Adrenal gland (tissue), 12 donors: ENCODE data around the gene TMEM204. TPM values are rescaled to one million over a fixed set of nuclear protein-coding genes. Genes with fewer than 3 reads are reported as not detected.
"Not testable (repeated sequence)": the region's sequence is repeated elsewhere in the genome, so short reads cannot be mapped to it uniquely, and the experiment has no call there.

Source experiments
- DNase-seq, 7 donors: peaks; one replicate each; pipeline ENCODE4 v3.0.0-alpha.2; 2019 to 2020
- H3K27ac ChIP-seq, 5 donors: fragments of 200-600 bp; sonication (generic) in 4 of 5; 1 replicate in 3 of 5; 2 replicates in 2 of 5; pipeline versions ENCODE4 v1.5.1 to v1.8.0; 2016 to 2020; ENCODE audit warnings: mild to moderate bottlenecking in 1 of 5
- H3K27me3 ChIP-seq: fragments of 200-600 bp; 2 replicates; pipeline ENCODE4 v1.8.0; 2021
- H3K36me3 ChIP-seq, 2 donors: fragments of 200-600 bp; replicated peaks in 1 of 2; 1 replicate in 1 of 2; 2 replicates in 1 of 2; pipeline versions ENCODE4 v1.5.1 to v1.8.0; 2018 to 2022
- H3K4me1 ChIP-seq, 2 donors: fragments of 200-600 bp; replicated peaks in 1 of 2; 1 replicate in 1 of 2; 2 replicates in 1 of 2; pipeline versions ENCODE4 v1.5.1 to v1.8.0; 2018 to 2021
- H3K4me3 ChIP-seq, 4 donors: fragments of 200-600 bp; sonication (generic) in 3 of 4; one replicate each; pipeline ENCODE4 v1.5.1; 2016 to 2018
- H3K9me3 ChIP-seq, 3 donors: fragments of 200-600 bp; sonication (generic) in 1 of 3; replicated peaks in 1 of 3; 1 replicate in 2 of 3; 2 replicates in 1 of 3; pipeline versions ENCODE4 v1.5.1 to v1.8.0; 2016 to 2021
- CTCF ChIP-seq, 6 experiments: fragments of 450-650 bp in 4 of 6; fragments of 200-600 bp in 2 of 6; sonication (generic) in 1 of 6; IDR thresholded peaks; 1 replicate in 5 of 6; 2 replicates in 1 of 6; pipeline versions ENCODE4 v1.5.1 to v1.8.0; 2016 to 2021; ENCODE audit warnings: antibody characterized with exemption in 6 of 6, mild to moderate bottlenecking in 2 of 6, moderate library complexity in 1 of 6
- POLR2A ChIP-seq, 2 donors: fragments of 450-650 bp; IDR thresholded peaks; one replicate each; pipeline ENCODE4 v1.6.1; 2017; ENCODE audit warnings: antibody characterized with exemption in 2 of 2, mild to moderate bottlenecking in 2 of 2, moderate library complexity in 1 of 2
- WGBS, 4 donors: extraction: QIAGEN DNeasy Blood & Tissue Kit in 2 of 4; methylation state at CpG; one replicate each; pipeline versions ENCODE4 v1.1.5 to v1.1.7; 2013 to 2017; 5-methylcytosine and 5-hydroxymethylcytosine counted together
- intact Hi-C, 2 donors: fragments of 100-400 bp; cut with DNase I; formaldehyde crosslinking; loops; one replicate each; pipeline versions ENCODE4 v1.14.1 to v1.15.0; 2022 to 2023
- polyA plus RNA-seq, 3 donors: library from polyadenylated mRNA; stranded (reverse); fragments of 200-250 nt in 2 of 3; fragments of 350-450 nt in 1 of 3; fragmentation: Illumina TruSeq in 1 of 3; extraction: RNeasy Lipid Tissue Mini Kit (QIAGEN cat#74804) in 1 of 3; gene quantifications; one replicate each; pipeline ENCODE4 v1.2.3, GENCODE V29; 2013 to 2014
- total RNA-seq, 9 donors: library from RNA; depleted of rRNA in 4 of 9; stranded (reverse); fragments of >200 nt in 4 of 9; fragments of 120-200 nt in 1 of 9; fragmentation: NEBNext Ultra II Directional in 1 of 9; extraction: Animal tissue kit (Norgen Biotek cat#: 25700) in 1 of 9; gene quantifications; one replicate each; pipeline versions ENCODE4 v1.1.0 to v1.2.4, GENCODE V29; 2013 to 2023
- donor health status: healthy with polysubstance abuse.
- donor health status: Bipolar disorder and iron deficiency.
- donor health status: DM: yes; HTN: yes; CAD: no.
- donor health status: DM: no; HTN: no; CAD: no.
- donor health status: DM: no; HTN: no; CAD: no.
- donor health status: DM: yes; HTN: yes; CAD: no.

The TMEM204 gene
- total and polyA plus RNA-seq, 12 donors = 7.4 to 77.2 (median 26.0) TPM

GRCh38 chr16:1590366-1590765, 56.9 kb downstream of the TMEM204 start:
- peaks cover 0 to 19% of the 10 kb centered on the region in 2 donors for H3K36me3 ChIP-seq

GRCh38 chr16:1590930-1591705, 57.7 kb downstream of the TMEM204 start:
- WGBS, 4 donors = 94 to 95% (median 94%) methylated on average over 20 to 23 of the region's 23 CpGs
- no peak for TF ChIP-seq CTCF (IDR thresholded peaks at IDR 0.05)
- no peak for TF ChIP-seq POLR2A (IDR thresholded peaks at IDR 0.05)
- no peak overlapping the region for H3K27ac ChIP-seq
- no peaks in the 10 kb centered on the region for H3K27me3 ChIP-seq
- intact Hi-C loops = no loop called here
- no peak for DNase-seq
- no peaks in the 10 kb centered on the region for H3K4me1 ChIP-seq
- peaks cover 0 to 17% of the 10 kb centered on the region in 2 donors for H3K36me3 ChIP-seq
- H3K9me3 ChIP-seq = no peaks in the 10 kb centered on the region
- H3K4me3 ChIP-seq = no peak overlapping the region

More at GRCh38 chr16:1590366-1590765, 56.9 kb downstream of the TMEM204 start:
- H3K9me3 ChIP-seq = no peaks in the 10 kb centered on the region
- TF ChIP-seq CTCF (IDR thresholded peaks at IDR 0.05) = no peak
- TF ChIP-seq POLR2A (IDR thresholded peaks at IDR 0.05) = no peak
- no peaks in the 10 kb centered on the region for H3K27me3 ChIP-seq
- no peak overlapping the region for H3K4me3 ChIP-seq
- no peaks in the 10 kb centered on the region for H3K4me1 ChIP-seq
- no peak overlapping the region for H3K27ac ChIP-seq
- 91 to 96% (median 93%) methylated on average over 5 to 6 of the region's 6 CpGs for WGBS, 4 donors
- no peak for DNase-seq
- intact Hi-C loops = no loop called here

- WGBS, 4 donors = 88 to 91% (median 89%) methylated on average over 4 to 16 of the region's 16 CpGs
- H3K27me3 ChIP-seq = no peaks in the 10 kb centered on the region
- H3K4me3 ChIP-seq = no peak overlapping the region
- H3K4me1 ChIP-seq = no peaks in the 10 kb centered on the region
- H3K27ac ChIP-seq = no peak overlapping the region
- peaks cover 0 to 16% of the 10 kb centered on the region in 2 donors for H3K36me3 ChIP-seq
- no peaks in the 10 kb centered on the region for H3K9me3 ChIP-seq
- DNase-seq = no peak
- no peak for TF ChIP-seq POLR2A (IDR thresholded peaks at IDR 0.05)
- TF ChIP-seq CTCF (IDR thresholded peaks at IDR 0.05) = no peak
- intact Hi-C loops = no loop called here
Observed at GRCh38 chr16:1592446-1592845, 59.0 kb downstream of the TMEM204 start.

GRCh38 chr16:1595511-1595910, 62.0 kb downstream of the TMEM204 start:
- intact Hi-C loops, H3K4me3 ChIP-seq, DNase-seq, H3K27ac ChIP-seq, H3K36me3 ChIP-seq, H3K9me3 ChIP-seq, H3K27me3 ChIP-seq, H3K4me1 ChIP-seq: not testable (repeated sequence)
- WGBS, 4 donors = 75 to 86% (median 79%) methylated on average over 5 of the region's 5 CpGs

- intact Hi-C loops = no loop called here
- Histone ChIP-seq H3K27me3 (no peaks in the 10 kb centered on the region), H3K27ac (no peak overlapping the region), H3K4me1 (peaks cover under 1 to 2% of the 10 kb centered on the region in 2 donors), H3K9me3 (no peaks in the 10 kb centered on the region), H3K36me3 (peaks cover 0 to 4% of the 10 kb centered on the region in 2 donors), H3K4me3 (no peak overlapping the region)
- WGBS, 4 donors = 90 to 96% (median 94%) methylated on average over 12 of the region's 12 CpGs
- no peak for DNase-seq
- TF ChIP-seq POLR2A (IDR thresholded peaks at IDR 0.05) (no peak), CTCF (IDR thresholded peaks at IDR 0.05) (no peak)
Observed at GRCh38 chr16:1596516-1596915, 63.0 kb downstream of the TMEM204 start.
